Left ventricle myocardium inferior (tissue), 1 donor: Measurements from ENCODE around the gene GPC5. TPM values are rescaled to one million over a fixed set of nuclear protein-coding genes. Genes with fewer than 3 reads are reported as not detected.

Source experiments
- DNase-seq: peaks from one replicate; pipeline ENCODE4 v3.0.0-alpha.2; 2020
- H3K27ac ChIP-seq: fragments of 200-600 bp; replicated peaks from 2 replicates; pipeline ENCODE4 v1.8.0; 2021
- H3K27me3 ChIP-seq: fragments of 200-600 bp; 2 replicates; pipeline ENCODE4 v1.8.0; 2021; ENCODE audit warnings: low read depth
- H3K36me3 ChIP-seq: fragments of 200-600 bp; 2 replicates; pipeline ENCODE4 v1.8.0; 2021
- H3K4me1 ChIP-seq: fragments of 200-600 bp; 2 replicates; pipeline ENCODE4 v1.8.0; 2021
- H3K4me3 ChIP-seq: fragments of 200-600 bp; 2 replicates; pipeline ENCODE4 v1.8.0; 2021; ENCODE audit warnings: mild to moderate bottlenecking, moderate library complexity
- H3K9me3 ChIP-seq: fragments of 200-600 bp; replicated peaks from 2 replicates; pipeline ENCODE4 v1.8.0; 2021
- CTCF ChIP-seq: fragments of 200-600 bp; IDR thresholded peaks from 2 replicates; pipeline ENCODE4 v1.8.0; 2021; ENCODE audit warnings: antibody characterized with exemption, mild to moderate bottlenecking, borderline replicate concordance
- intact Hi-C: fragments of 100-400 bp; cut with micrococcal nuclease; formaldehyde crosslinking; loops from one replicate; pipeline ENCODE4 v1.11.0; 2022
- total RNA-seq: library from RNA; stranded (reverse); fragmentation: NEBNext Ultra II Directional; extraction: Animal tissue kit (Norgen Biotek cat#: 25700); gene quantifications from one replicate; pipeline ENCODE4 v1.2.1, GENCODE V29; 2021
- donor health status: DM: no; HTN: yes; CAD: no; lungs with severe emphysema.

The GPC5 gene
- total RNA-seq, 1 donor from 2014 or later = 1.5 TPM

- H3K4me1 ChIP-seq = no peaks in the 10 kb centered on the region
- H3K27ac ChIP-seq = no peak overlapping the region
- TF ChIP-seq CTCF = no peak
- DNase-seq = no peak
- no peaks in the 10 kb centered on the region for H3K9me3 ChIP-seq
- no peaks in the 10 kb centered on the region for H3K36me3 ChIP-seq
- intact Hi-C loops = no loop called here
- H3K27me3 ChIP-seq = no peaks in the 10 kb centered on the region
- H3K4me3 ChIP-seq = no peak overlapping the region
Observed at GRCh38 chr13:91684746-91685145, 286.3 kb downstream of the GPC5 start.

- no peak overlapping the region for H3K4me3 ChIP-seq
- H3K27me3 ChIP-seq = no peaks in the 10 kb centered on the region
- no peaks in the 10 kb centered on the region for H3K36me3 ChIP-seq
- H3K9me3 ChIP-seq = no peaks in the 10 kb centered on the region
- H3K27ac ChIP-seq = no peak overlapping the region
- DNase-seq = no peak
- no peaks in the 10 kb centered on the region for H3K4me1 ChIP-seq
- TF ChIP-seq CTCF = no peak
- intact Hi-C loops = no loop called here
Observed at GRCh38 chr13:91690944-91691343, 292.5 kb downstream of the GPC5 start.

- DNase-seq = no peak
- no peak overlapping the region for H3K4me3 ChIP-seq
- no peak for TF ChIP-seq CTCF
- no peaks in the 10 kb centered on the region for H3K4me1 ChIP-seq
- no peaks in the 10 kb centered on the region for H3K9me3 ChIP-seq
- intact Hi-C loops = no loop called here
- H3K27me3 ChIP-seq = no peaks in the 10 kb centered on the region
- no peak overlapping the region for H3K27ac ChIP-seq
- no peaks in the 10 kb centered on the region for H3K36me3 ChIP-seq
Observed at GRCh38 chr13:91693466-91693865, 295.0 kb downstream of the GPC5 start.

- Histone ChIP-seq H3K27ac (no peak overlapping the region), H3K9me3 (peaks cover 11% of the 10 kb centered on the region), H3K4me3 (no peak overlapping the region), H3K36me3 (no peaks in the 10 kb centered on the region), H3K27me3 (no peaks in the 10 kb centered on the region), H3K4me1 (no peaks in the 10 kb centered on the region)
- DNase-seq = no peak
- no peak for TF ChIP-seq CTCF
- intact Hi-C loops = no loop called here
Observed at GRCh38 chr13:91698308-91698707, 299.9 kb downstream of the GPC5 start.

- Histone ChIP-seq H3K27me3 (no peaks in the 10 kb centered on the region), H3K9me3 (peaks cover 14% of the 10 kb centered on the region), H3K4me3 (no peak overlapping the region), H3K4me1 (no peaks in the 10 kb centered on the region), H3K27ac (no peak overlapping the region), H3K36me3 (no peaks in the 10 kb centered on the region)
- TF ChIP-seq CTCF = no peak
- DNase-seq = no peak
- intact Hi-C loops = no loop called here
Observed at GRCh38 chr13:91698767-91699166, 300.3 kb downstream of the GPC5 start.

GRCh38 chr13:91699863-91700262 is 301.4 kb downstream of the GPC5 start:
- H3K27me3 ChIP-seq = no peaks in the 10 kb centered on the region
- intact Hi-C loops = no loop called here
- no peak overlapping the region for H3K27ac ChIP-seq
- H3K4me3 ChIP-seq = no peak overlapping the region
- no peaks in the 10 kb centered on the region for H3K36me3 ChIP-seq
- no peak for TF ChIP-seq CTCF
- no peaks in the 10 kb centered on the region for H3K4me1 ChIP-seq
- no peak for DNase-seq
- peaks cover 14% of the 10 kb centered on the region for H3K9me3 ChIP-seq
